Measurements from ENCODE around the gene UCP2. TPM values are rescaled to one million over a fixed set of nuclear protein-coding genes. Genes with fewer than 3 reads are reported as not detected.

UCP2 gene
- total and polyA plus RNA-seq, 9 donors: 3.7 to 86.9 (median 16.5) TPM

- Histone ChIP-seq H3K4me3 (no peak overlapping the region), H3K27me3 (no peaks in the 10 kb centered on the region), H3K27ac (no peak overlapping the region), H3K36me3 (no peaks in the 10 kb centered on the region), H3K4me1 (ENCODE audit: insufficient read depth) (no peaks in the 10 kb centered on the region), H3K9me3 (no peaks in the 10 kb centered on the region)
- intact Hi-C loops (cut with DNase I): no loop called here
- TF ChIP-seq CTCF (IDR thresholded peaks at IDR 0.05): no peak
- TF ChIP-seq POLR2A (IDR thresholded peaks at IDR 0.05): no peak
- no peak for TF ChIP-seq EP300 (IDR thresholded peaks at IDR 0.05)
- WGBS, 3 donors: 93 to 95% (median 94%) methylated on average over 27 to 29 of the region's 29 CpGs
- no peak for DNase-seq
These were observed 23.3 kb upstream of the UCP2 start for GRCh38 chr11:74005721-74006517.

- H3K4me3 ChIP-seq: no peak overlapping the region
- H3K27me3 ChIP-seq: no peaks in the 10 kb centered on the region
- intact Hi-C loops (cut with DNase I): no loop called here
- no peaks in the 10 kb centered on the region for H3K36me3 ChIP-seq
- WGBS, 3 donors: 71 to 74% (median 72%) methylated on average over 11 of the region's 11 CpGs
- no peak for DNase-seq
- no peak overlapping the region for H3K27ac ChIP-seq
- H3K9me3 ChIP-seq: no peaks in the 10 kb centered on the region
- H3K4me1 ChIP-seq (ENCODE audit: insufficient read depth): no peaks in the 10 kb centered on the region
- TF ChIP-seq EP300 (IDR thresholded peaks at IDR 0.05): no peak
- TF ChIP-seq POLR2A (IDR thresholded peaks at IDR 0.05): no peak
- no peak for TF ChIP-seq CTCF (IDR thresholded peaks at IDR 0.05)
These were observed 22.3 kb upstream of the UCP2 start for GRCh38 chr11:74004759-74005615.

- Histone ChIP-seq H3K4me1 (ENCODE audit: insufficient read depth) (no peaks in the 10 kb centered on the region), H3K27me3 (no peaks in the 10 kb centered on the region), H3K27ac (no peak overlapping the region), H3K36me3 (no peaks in the 10 kb centered on the region), H3K4me3 (no peak overlapping the region), H3K9me3 (no peaks in the 10 kb centered on the region)
- 83 to 90% (median 87%) methylated on average over 6 of the region's 6 CpGs for WGBS, 3 donors
- intact Hi-C loops (cut with DNase I): no loop called here
- TF ChIP-seq EP300 (IDR thresholded peaks at IDR 0.05): no peak
- TF ChIP-seq CTCF (IDR thresholded peaks at IDR 0.05): no peak
- TF ChIP-seq POLR2A (IDR thresholded peaks at IDR 0.05): no peak
- DNase-seq: no peak
These were observed 21.5 kb upstream of the UCP2 start for GRCh38 chr11:74004046-74004695.

- Histone ChIP-seq H3K36me3 (no peaks in the 10 kb centered on the region), H3K27me3 (no peaks in the 10 kb centered on the region), H3K4me3 (no peak overlapping the region), H3K9me3 (no peaks in the 10 kb centered on the region), H3K27ac (no peak overlapping the region), H3K4me1 (ENCODE audit: insufficient read depth) (no peaks in the 10 kb centered on the region)
- 93 to 96% (median 95%) methylated on average over 4 of the region's 4 CpGs for WGBS, 3 donors
- TF ChIP-seq EP300 (IDR thresholded peaks at IDR 0.05): no peak
- TF ChIP-seq POLR2A (IDR thresholded peaks at IDR 0.05): no peak
- TF ChIP-seq CTCF (IDR thresholded peaks at IDR 0.05): no peak
- no peak for DNase-seq
- intact Hi-C loops (cut with DNase I): no loop called here
These were observed 20.2 kb upstream of the UCP2 start for GRCh38 chr11:74002832-74003231.
